Stimulated activated CD8-positive, alpha-beta memory T cell treated with anti-CD3 and anti-CD28 coated beads, Interleukin-15, amount 100 ng/mL, for 4 hours (primary cell): ENCODE results near the gene PHTF1.

Experiments used
- DNase-seq, 2 donors: peaks; one replicate each; pipeline ENCODE4 v3.0.0-alpha.2; 2020; ENCODE audit warnings: low read depth in 2 of 2

Gene PHTF1

DNA sequence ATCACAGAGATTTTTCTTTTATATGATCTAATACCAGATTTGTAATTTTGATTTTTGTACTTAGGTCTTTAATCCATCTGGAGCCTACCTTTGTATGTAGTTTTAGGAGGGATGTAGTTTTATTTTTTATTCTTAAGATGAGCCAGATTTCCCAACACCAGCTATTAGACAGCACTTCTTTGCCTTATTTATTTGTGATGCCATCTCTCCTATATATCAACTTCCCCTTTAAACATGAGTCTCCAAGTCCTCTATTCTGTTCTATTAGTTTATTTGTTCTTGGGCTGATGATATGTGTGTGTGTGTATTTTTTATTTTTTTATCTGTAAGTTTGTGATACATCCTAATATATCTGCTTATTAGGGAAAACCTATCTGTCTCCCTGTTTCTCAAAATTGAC, 94.2 kb downstream of the PHTF1 start:
- DNase-seq, result no peak

DNA sequence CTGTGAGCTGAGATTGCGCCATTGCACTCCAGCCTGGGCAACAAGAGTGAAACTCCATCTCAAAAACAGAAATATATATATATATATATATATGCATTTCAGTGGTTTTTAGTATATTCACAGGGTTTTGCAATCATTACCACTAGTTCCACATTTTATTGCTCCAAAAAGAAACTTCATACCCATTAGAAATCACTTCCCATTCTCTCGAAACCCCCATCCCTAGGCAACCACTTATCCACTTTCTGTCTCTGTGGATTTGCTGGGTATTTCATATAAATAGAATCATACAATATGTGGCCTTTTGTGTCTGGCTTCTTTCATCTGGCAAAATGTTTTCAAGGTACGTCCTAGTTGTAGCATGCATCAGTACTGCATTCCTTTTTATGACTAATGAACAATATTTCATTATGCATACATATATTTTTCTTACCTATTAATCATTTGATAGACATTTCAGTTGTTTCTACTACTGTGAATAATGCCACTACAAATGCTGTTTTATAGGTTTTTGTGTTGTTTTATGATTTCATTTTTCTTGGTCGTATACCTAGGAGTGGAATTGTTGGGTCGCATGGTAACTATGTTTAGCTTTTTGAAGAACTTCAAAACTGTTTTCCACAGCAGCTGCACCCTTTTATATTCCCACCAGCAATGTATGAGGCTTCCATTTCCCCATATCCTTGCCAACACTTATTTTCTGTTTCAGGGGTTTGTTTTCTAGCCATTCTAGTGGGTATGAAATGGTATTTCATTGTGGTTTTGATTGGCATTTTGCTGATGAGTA, 95.9 kb downstream of the PHTF1 start:
- DNase-seq, result no peak

DNA sequence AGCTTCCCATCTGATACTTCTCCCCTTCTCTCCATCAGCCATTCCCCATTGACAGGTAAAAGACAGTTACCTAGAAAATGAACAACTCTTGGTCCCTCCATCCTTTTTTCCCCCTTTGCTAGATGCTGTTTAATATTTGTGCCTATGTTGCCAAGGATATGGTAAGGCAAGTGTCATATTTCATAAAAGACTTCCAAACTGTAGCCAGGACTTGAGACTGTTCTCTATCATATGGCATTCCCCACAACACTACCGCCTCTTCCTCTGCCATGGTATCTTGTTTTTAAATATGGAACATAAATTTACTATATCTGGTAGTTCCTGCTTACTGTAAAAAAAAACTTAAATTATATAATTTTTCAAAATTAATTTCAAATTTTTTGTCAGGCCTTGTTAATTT, 97.2 kb downstream of the PHTF1 start:
- DNase-seq, result no peak

DNA sequence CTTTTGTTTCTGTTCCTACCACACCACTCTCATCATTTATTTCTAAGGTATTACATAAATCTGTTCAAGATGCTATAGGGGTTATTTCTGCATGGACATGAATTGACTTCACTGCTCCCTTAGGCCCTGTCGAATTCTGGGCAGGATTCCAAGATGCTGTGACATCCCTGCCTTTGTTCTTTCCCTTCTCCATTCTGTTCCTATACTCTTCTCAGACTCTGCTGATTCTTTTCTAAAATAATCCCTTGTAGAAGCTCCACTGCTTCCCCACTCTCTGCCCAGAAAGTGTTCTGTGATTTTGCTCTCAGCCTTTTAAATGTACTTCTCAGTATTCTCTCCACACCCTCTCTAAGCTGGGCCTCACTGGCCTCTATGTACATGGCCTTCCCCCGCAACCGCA, 99.2 kb downstream of the PHTF1 start:
- no peak for DNase-seq

DNA sequence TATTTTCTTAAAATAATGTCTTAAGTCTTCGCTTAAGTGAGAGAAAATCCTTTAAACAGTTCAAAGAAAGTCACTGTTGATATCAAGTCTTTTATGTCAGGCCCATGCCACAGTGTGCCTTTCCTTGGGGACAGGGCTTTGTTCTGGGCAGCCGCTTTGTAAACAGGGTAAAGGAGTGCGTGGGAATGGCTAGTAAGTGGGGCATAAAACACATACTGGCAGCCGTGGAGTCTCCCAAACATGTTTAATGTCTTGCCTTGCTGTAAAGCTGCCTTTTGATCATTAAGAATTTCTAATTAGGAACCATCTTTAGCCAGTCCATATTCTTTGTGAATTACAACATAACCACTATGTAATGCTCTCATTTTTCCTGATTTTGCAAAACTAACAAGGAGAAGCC, 99.7 kb downstream of the PHTF1 start:
- DNase-seq, result no peak

DNA sequence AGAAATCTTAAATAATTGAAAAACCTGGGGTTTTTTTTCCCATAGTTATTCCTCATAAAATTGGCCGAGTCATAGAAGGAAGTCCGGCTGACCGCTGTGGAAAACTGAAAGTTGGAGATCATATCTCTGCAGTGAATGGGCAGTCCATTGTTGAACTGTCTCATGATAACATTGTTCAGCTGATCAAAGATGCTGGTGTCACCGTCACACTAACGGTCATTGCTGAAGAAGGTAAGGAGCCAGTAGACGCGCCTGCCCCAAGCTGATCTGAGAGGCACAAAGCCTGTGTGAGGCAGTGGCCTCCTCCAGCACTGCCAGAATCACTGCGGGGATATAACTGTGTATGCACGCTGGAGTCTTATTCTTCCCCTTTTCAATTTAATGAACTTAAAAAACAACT, 100.3 kb downstream of the PHTF1 start:
- DNase-seq, result no peak

DNA sequence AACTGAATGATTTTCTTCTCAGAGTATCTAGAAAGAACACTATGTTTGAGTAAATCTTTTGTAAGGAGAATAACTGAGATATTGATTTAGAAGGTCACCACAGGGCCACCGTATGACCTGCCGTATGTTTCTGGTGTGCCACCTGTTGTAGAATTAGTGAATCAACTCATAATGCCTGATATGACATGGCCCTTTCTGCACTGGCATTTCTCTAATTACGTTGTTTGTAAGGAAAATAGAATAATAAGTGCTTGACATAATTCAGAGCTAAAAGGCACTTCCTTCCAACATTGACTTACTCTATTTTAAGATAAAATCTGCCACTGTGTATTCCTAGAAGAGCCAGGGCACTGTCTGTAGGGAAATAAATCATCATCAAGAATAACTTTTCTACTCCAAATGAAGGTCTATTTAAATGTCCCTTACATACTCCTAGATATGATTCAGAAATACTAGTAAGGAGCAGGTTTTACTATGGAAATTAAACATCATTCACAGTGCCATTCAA, 101.7 kb downstream of the PHTF1 start:
- DNase-seq, result no peak

DNA sequence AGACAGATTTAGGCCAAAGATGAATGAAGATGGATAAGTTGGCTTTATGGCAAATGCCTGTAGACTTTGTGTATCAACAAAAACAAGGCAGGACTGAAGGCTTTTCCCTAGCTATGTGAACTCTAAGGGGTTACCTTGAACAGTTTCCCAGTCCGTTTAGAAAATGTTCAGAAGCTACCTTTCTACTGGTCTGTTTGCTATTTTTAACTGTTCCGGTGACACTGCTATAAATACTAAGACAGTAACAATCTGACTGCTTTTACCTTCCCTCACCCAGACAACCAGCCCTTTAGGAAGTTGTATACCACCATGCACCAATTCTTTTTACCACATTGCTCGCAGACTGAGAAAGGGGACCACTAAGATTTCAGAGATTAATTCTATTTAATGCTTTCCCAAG, 102.2 kb downstream of the PHTF1 start:
- no peak for DNase-seq

DNA sequence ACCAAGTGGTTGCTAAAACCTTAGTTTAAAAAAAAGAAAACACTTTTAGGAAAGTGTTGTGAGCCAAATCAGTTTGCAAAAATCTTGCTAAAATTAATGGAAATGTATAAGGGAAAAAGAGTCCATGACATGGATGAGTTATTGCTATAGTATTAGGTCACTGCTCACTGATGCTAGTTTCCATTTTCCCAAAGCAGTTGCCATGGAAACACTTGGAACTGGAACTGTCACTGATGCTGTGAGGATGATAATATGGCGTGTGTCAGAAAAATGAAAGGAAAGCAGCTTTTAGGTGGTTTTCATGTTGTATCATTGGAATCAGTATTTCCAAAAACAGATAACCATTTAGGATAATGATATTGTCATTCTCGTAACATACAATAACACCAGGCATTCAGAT, 104.4 kb downstream of the PHTF1 start:
- DNase-seq, result no peak

DNA sequence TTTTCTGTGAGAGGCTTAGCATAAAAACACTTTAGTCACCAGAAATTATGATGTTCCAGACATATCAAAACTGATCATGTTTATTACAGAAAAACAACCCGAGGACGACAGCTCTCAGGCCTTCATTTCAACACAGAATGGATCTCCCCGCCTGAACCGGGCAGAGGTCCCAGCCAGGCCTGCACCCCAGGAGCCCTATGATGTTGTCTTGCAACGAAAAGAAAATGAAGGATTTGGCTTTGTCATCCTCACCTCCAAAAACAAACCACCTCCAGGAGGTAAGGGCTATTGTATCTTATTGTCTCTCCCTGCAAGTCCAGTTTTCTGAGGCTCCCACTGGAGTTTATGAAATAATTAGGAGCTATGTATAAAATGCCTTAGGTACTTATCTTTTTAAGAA, 105.5 kb downstream of the PHTF1 start:
- no peak for DNase-seq

DNA sequence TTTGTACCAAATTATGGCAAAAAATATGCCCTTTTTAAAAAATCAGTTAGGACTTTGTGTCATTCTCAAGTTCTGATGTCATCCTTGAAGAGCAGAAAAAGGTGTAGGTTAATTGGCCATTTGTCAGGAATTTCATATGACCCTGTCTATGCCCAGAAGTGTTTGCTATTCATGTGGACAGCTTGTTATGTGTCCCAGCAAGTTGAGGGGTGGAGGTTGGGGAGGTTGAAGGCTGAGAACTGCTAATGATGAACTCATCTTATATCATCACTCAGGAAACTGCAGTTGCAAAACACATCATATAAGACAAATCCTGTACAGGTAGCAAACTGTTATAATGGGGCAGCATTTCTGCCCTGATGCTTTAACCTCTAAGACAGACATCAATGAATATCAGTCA, 106.5 kb downstream of the PHTF1 start:
- no peak for DNase-seq

DNA sequence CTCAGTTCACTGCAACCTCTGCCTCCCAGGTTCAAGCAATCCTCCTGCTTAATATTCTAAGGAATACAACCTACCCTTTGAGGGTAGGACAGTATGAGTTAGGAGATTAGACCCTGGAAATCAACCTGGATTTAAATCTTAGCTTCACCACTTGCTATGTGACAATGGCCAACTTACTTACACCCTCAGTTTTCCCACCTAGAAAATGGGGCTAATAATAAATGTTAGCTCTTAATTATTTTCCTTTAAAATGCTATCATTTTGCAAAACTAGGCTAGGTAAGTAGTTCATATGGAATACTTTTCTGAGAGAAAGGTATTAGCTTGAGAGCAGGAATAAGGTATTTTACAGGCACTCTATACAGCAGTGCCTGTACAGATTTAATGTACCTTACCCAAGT, 110.8 kb downstream of the PHTF1 start:
- DNase-seq, result no peak

DNA sequence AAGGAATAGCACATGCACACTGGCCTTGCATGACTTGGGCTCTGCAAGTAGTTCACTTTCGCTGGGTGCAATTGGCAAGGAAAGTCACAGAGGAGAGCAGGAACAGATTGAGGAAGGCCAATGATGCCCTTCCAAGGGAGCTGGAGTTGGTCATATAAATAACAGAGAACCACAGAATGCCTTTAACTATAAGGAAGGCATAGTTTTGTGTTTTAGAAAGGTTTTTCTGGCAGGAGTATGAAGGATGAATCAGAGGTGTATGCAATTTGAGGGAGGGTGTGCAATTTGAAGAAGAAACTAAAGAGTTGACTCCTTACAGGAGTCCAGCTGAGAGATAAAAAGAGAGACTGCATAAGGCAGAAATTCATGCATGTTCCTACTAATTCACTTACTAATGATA, 112.1 kb downstream of the PHTF1 start:
- no peak for DNase-seq
